IPS DF 6.9 (cell line): ENCODE measurements around the gene ANKRD37.

Experiments
- DNase-seq: peaks from one replicate; pipeline ENCODE4 v3.0.0-alpha.2; 2013; ENCODE audit warnings: low read depth, low spot score
- H3K27ac ChIP-seq: one replicate; pipeline ENCODE4 v1.5.1; 2013; ENCODE audit warnings: low read length, control low read depth
- H3K27me3 ChIP-seq: 2 replicates; pipeline ENCODE4 v1.6.1; 2013; ENCODE audit warnings: mild to moderate bottlenecking, low read length; ENCODE audit not compliant: control insufficient read depth, insufficient read depth
- H3K36me3 ChIP-seq: 2 replicates; pipeline ENCODE4 v1.6.1; 2013; ENCODE audit warnings: low read length; ENCODE audit not compliant: control insufficient read depth, insufficient read depth
- H3K4me1 ChIP-seq: 2 replicates; pipeline ENCODE4 v1.6.1; 2013; ENCODE audit warnings: low read length; ENCODE audit not compliant: control insufficient read depth, insufficient read depth
- H3K4me3 ChIP-seq: 2 replicates; pipeline ENCODE4 v1.5.1; 2013; ENCODE audit warnings: mild to moderate bottlenecking, low read length
- H3K9me3 ChIP-seq: 2 replicates; pipeline ENCODE4 v1.6.1; 2013; ENCODE audit warnings: low read length, inconsistent platforms; ENCODE audit not compliant: control insufficient read depth, insufficient read depth
- WGBS: extraction: QIAGEN DNeasy Blood & Tissue Kit; methylation state at CpG from one replicate; pipeline ENCODE4 v1.1.7; 2013; ENCODE audit warnings: mixed read lengths, missing lambda C conversion rate; ENCODE audit not compliant: insufficient read length, insufficient coverage; 5-methylcytosine and 5-hydroxymethylcytosine counted together

Gene ANKRD37, protein sequence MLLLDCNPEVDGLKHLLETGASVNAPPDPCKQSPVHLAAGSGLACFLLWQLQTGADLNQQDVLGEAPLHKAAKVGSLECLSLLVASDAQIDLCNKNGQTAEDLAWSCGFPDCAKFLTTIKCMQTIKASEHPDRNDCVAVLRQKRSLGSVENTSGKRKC

DNA sequence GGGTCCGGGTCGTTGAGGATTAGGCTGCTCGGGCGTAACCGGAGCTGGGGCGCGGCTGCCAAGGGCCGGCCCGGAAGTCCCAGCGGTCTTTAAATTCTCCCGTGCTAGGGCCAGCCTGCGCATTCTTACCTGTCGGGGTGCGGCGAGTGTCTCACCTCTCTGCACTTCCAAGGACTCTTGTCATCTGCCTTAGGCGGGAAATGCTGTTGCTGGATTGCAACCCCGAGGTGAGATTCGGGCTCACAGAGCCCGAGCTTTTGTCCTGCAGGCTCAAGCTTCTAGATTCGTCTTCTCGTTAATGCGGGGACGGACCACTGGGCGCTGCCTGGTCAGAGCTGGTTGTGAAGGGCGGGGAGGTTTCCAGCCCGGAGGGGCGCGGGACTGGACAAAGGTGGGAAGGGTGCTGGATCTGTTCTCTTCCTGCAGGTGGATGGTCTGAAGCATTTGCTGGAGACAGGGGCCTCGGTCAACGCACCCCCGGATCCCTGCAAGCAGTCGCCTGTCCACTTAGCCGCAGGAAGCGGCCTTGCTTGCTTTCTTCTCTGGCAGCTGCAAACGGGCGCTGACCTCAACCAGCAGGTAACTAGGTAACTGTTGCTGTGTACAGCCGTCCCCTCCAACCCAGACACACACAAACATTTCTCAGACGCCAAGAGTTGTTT is at the start of gene ANKRD37:
Gene ANKRD37 (plus strand): TSS at position 118 of the 662 bp plus-strand sequence. CDS start 83 bp downstream, at position 201.
- no peaks in the 10 kb centered on the region for H3K4me1 ChIP-seq
- no peak for DNase-seq
- H3K4me3 ChIP-seq = peak within 1 kb of the TSS; percentile 29; the same call in 1 of the 2 replicates
- no peaks in the 10 kb centered on the region for H3K9me3 ChIP-seq
- no peaks in the 10 kb centered on the region for H3K27me3 ChIP-seq
- WGBS = no CpG with 5 or more reads among the region's 38 CpGs
- no peaks in the 10 kb centered on the region for H3K36me3 ChIP-seq
- no peak within 1 kb of the TSS for H3K27ac ChIP-seq

DNA sequence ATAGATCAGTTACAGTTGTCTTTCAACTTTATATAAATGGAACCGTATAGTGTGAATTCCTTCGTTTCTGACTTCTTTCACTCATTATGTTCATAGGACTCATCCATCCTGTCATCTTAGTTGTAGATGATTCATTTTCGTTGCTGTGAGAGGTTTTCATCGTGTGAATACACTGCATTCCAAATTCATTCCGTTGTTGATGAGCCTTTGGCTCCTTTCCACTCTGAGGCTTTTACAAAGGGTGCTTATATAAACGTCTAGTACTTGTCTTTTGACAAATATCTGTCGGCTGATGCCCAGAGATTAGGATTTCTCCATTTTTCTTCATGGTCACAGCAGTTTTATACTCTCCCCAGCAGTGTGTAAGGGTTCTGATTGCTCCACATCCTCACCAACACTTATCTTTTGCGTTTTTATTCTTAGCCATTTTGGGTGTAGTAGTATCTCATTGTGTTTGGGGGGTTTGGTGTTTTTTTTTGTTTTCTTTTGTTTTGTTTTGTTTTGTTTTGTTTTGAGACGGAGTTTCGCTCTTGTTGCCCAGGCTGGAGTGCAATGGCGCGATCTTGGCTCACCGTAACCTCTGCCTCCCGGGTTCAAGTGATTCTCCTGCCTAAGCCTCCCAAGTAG is 49.6 kb upstream of the ANKRD37 start:
- Histone ChIP-seq H3K27me3 (no peaks in the 10 kb centered on the region), H3K27ac (no peak overlapping the region), H3K9me3 (no peaks in the 10 kb centered on the region), H3K4me3 (no peak overlapping the region), H3K36me3 (0 out of 2 replicates have a peak, but pooled peaks cover 2% of the 10 kb centered on the region), H3K4me1 (peaks cover 2% of the 10 kb centered on the region; the same call in 1 of the 2 replicates)
- DNase-seq = no peak
- WGBS = no CpG with 5 or more reads among the region's 14 CpGs

DNA sequence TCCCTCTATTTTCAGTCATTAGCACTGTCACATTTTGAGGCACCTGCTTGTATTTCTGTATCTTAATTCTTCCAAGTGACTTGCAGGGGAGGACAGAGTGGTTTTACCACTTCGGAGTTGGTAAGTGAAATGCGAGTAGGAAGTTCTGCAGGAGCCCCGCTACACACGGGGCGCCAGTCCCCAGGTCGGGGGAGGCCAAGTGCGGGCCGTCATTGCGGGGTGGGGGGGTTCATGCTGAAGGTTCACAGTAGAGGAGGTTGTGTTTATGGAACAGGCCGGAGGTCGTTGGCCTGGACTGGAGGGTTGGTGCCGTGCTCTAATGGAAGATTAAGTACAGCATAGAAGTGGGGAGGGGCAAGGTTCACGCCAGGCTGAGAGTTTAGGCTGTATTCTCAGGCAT is 45.0 kb upstream of the ANKRD37 start:
- no peak overlapping the region for H3K27ac ChIP-seq

DNA sequence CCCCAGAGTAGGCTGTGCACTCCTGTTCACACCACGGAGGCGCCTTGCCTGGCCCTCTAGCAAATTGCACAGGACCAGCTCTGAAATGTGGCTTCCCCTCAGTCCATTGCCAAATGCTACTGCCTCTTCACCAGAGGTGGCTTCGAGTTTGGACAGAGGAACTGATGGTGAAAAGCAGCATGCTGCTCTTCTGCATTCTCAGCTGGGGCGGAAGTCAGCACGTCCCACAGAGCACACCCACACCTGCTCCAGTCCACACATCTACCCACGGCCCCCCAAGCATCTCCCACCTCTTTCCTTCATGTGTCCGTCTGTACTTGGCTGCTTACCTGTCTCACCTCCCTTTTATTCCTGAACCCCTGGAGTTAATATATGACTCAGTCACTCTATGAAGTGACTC is 44.4 kb upstream of the ANKRD37 start:
- H3K4me1 ChIP-seq = peaks cover 2% of the 10 kb centered on the region; the same call in 1 of the 2 replicates
- H3K9me3 ChIP-seq = no peaks in the 10 kb centered on the region
- H3K36me3 ChIP-seq = 0 out of 2 replicates have a peak, but pooled peaks cover 2% of the 10 kb centered on the region
- WGBS = no CpG with 5 or more reads among the region's 7 CpGs
- no peak for DNase-seq
- no peak overlapping the region for H3K4me3 ChIP-seq
- H3K27ac ChIP-seq = no peak overlapping the region
- H3K27me3 ChIP-seq = no peaks in the 10 kb centered on the region

More for the DNA sequence above, 45.0 kb upstream of the ANKRD37 start:
- H3K4me1 ChIP-seq = peaks cover 2% of the 10 kb centered on the region; the same call in 1 of the 2 replicates
- 0 out of 2 replicates have a peak, but pooled peaks cover 2% of the 10 kb centered on the region for H3K36me3 ChIP-seq
- no peak for DNase-seq
- no peaks in the 10 kb centered on the region for H3K27me3 ChIP-seq
- no peak overlapping the region for H3K4me3 ChIP-seq
- no peaks in the 10 kb centered on the region for H3K9me3 ChIP-seq
- no CpG with 5 or more reads among the region's 13 CpGs for WGBS

GRCh38 chr4:185352741-185353140 is 43.9 kb upstream of the ANKRD37 start:
- Histone ChIP-seq H3K4me3 (no peak overlapping the region), H3K4me1 (peaks cover 2% of the 10 kb centered on the region; the same call in 1 of the 2 replicates), H3K27me3 (no peaks in the 10 kb centered on the region), H3K36me3 (0 out of 2 replicates have a peak, but pooled peaks cover 2% of the 10 kb centered on the region), H3K9me3 (no peaks in the 10 kb centered on the region), H3K27ac (no peak overlapping the region)
- DNase-seq = no peak
- no CpG with 5 or more reads among the region's 2 CpGs for WGBS

DNA sequence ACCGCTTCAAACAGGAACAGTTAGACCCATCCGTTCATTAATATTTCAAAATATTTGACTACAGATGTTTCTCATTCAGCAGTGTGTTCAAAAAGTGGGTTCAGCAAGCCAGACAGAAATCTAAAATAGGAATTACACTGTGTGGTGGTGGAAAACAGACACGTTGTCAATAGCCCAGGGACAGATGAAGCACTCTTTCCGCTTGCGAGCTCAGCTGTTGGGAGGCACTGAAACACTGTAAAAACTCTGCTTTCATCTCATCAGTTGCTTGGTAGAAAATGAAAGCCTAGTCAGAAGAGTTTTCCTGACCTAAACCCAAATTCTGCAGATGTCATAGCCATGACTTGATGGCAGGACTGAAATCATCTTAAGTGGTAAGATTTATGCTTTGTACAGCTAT is 39.4 kb upstream of the ANKRD37 start:
- Histone ChIP-seq H3K27me3 (no peaks in the 10 kb centered on the region), H3K9me3 (no peaks in the 10 kb centered on the region), H3K4me1 (no peaks in the 10 kb centered on the region), H3K36me3 (no peaks in the 10 kb centered on the region; the same call in 1 of the 2 replicates), H3K27ac (no peak overlapping the region), H3K4me3 (no peak overlapping the region)
- DNase-seq = no peak
- WGBS = no CpG with 5 or more reads among the region's 5 CpGs

DNA sequence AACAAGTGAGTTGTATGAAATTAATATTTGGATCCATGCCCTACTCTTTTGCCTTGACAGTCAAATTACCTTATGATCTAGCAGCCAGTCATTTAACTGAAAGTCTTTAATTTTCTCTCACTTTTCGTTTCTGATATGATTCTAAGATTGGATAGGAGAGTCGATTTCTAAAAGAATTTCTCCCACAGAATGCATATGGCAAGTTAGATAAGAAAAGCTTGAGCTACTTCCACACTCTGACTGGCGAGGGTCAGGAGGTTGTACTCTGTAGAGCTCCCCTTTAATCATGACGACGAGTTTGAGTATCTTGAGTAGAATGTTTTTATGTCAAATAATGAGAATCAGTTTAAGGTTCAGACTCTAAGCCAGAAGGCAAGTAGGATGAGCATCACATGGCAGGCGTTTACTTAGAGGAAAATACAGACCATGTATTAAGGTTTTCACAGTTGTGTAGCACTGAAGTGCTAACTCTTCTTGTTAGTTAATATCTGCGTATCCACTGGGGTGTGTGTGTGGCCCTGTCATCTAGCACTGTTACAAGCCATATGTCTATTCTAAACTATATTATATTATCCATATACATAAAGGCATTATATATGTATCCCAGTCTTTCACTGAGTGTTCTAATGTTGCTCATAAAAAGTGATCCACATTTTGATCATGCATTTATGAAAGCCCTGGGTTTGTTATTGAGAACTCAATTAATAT is 38.8 kb upstream of the ANKRD37 start:
- no peak for DNase-seq
- WGBS = no CpG with 5 or more reads among the region's 7 CpGs
- Histone ChIP-seq H3K4me1 (no peaks in the 10 kb centered on the region), H3K4me3 (no peak overlapping the region), H3K27me3 (no peaks in the 10 kb centered on the region), H3K36me3 (no peaks in the 10 kb centered on the region; the same call in 1 of the 2 replicates), H3K9me3 (no peaks in the 10 kb centered on the region), H3K27ac (no peak overlapping the region)

DNA sequence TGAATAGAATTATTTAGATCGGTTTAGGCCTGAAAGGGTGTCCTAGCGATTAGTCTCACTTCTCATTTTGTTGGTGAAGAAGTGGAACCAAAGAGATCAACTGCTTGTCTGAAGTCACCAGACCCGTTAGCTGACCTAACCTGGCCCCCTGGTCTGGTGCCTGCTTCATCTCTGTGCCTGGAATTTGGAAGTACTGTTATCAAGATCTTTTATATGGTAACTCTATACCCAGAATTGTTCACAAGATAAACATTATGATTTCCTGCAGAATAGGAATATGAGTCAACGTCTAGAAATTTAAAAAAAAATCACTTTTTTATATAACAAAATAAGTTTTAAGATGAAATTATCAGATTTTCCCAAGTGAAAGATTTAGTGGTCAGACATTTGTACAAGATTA is 38.1 kb upstream of the ANKRD37 start:
- DNase-seq = no peak
- no peak overlapping the region for H3K4me3 ChIP-seq
- no peak overlapping the region for H3K27ac ChIP-seq
- WGBS = no CpG with 5 or more reads among the region's 4 CpGs
- no peaks in the 10 kb centered on the region for H3K9me3 ChIP-seq
- H3K36me3 ChIP-seq = no peaks in the 10 kb centered on the region; the same call in 1 of the 2 replicates
- H3K4me1 ChIP-seq = no peaks in the 10 kb centered on the region
- no peaks in the 10 kb centered on the region for H3K27me3 ChIP-seq

- no peak for DNase-seq
- Histone ChIP-seq H3K27me3 (no peaks in the 10 kb centered on the region), H3K4me3 (no peak overlapping the region), H3K36me3 (no peaks in the 10 kb centered on the region; the same call in 1 of the 2 replicates), H3K27ac (no peak overlapping the region), H3K4me1 (no peaks in the 10 kb centered on the region), H3K9me3 (no peaks in the 10 kb centered on the region)
- WGBS = no CpG with 5 or more reads among the region's 4 CpGs
Observed at GRCh38 chr4:185358959-185359358, 37.7 kb upstream of the ANKRD37 start.

- no peak overlapping the region for H3K4me3 ChIP-seq
- DNase-seq = no peak
- H3K36me3 ChIP-seq = no peaks in the 10 kb centered on the region; the same call in 1 of the 2 replicates
- WGBS = no CpG with 5 or more reads among the region's 8 CpGs
- H3K27ac ChIP-seq = no peak overlapping the region
- no peaks in the 10 kb centered on the region for H3K9me3 ChIP-seq
- H3K4me1 ChIP-seq = no peaks in the 10 kb centered on the region
- no peaks in the 10 kb centered on the region for H3K27me3 ChIP-seq
Observed at GRCh38 chr4:185359767-185360446, 36.7 kb upstream of the ANKRD37 start.
